Caco-2 (cell line): Measurements from ENCODE around the gene AVL9. TPM values are rescaled to one million over a fixed set of nuclear protein-coding genes. Genes with fewer than 3 reads are reported as not detected.

Experiments used
- BruUV-seq: library from RNA; stranded (reverse); fragments of 400-500 nt; replicated peaks from 2 replicates; lab custom pipeline; 2021; lab: Mats Ljungman, UMichigan
- CTCF ChIA-PET: fragments of 300-600 bp; sonication (Branson Sonifier 250); formaldehyde crosslinking; loops from one replicate; lab custom pipeline; 2022; ENCODE audit warnings: antibody characterized with exemption; lab: Charles Lee
- POLR2A ChIA-PET: fragments of 300-600 bp; sonication (Branson Sonifier 250); formaldehyde crosslinking; loops from one replicate; lab custom pipeline; 2022; ENCODE audit warnings: antibody characterized with exemption; lab: Charles Lee
- DNase-seq, 2 experiments: peaks; one replicate each; pipeline versions ENCODE4 v3.0.0 to v3.0.0-alpha.2; 2020 to 2022
- H3K27me3 ChIP-seq: replicated peaks from 2 replicates; pipeline ENCODE4 v1.6.0; 2011; ENCODE audit warnings: low read length; ENCODE audit not compliant: control insufficient read depth, insufficient read depth
- H3K36me3 ChIP-seq: 2 replicates; pipeline ENCODE4 v1.5.1; 2011; ENCODE audit warnings: low read length; ENCODE audit not compliant: control insufficient read depth, insufficient read depth
- H3K4me1 ChIP-seq: fragments of 250-450 bp; sonication (Bioruptor Pico); 2 replicates; pipeline ENCODE4 v1.5.1; 2020; ENCODE audit warnings: mild to moderate bottlenecking
- H3K4me3 ChIP-seq: 2 replicates; pipeline ENCODE4 v1.5.1; 2011; ENCODE audit warnings: low read depth, mild to moderate bottlenecking, control low read depth, low read length
- H3K9me3 ChIP-seq: fragments of 250-450 bp; sonication (Bioruptor Pico); 2 replicates; pipeline ENCODE4 v1.5.1; 2020; ENCODE audit warnings: mild to moderate bottlenecking, moderate library complexity
- H3K27ac Mint-ChIP-seq: one replicate; pipeline ENCODE4 v1.8.0; 2022; ENCODE audit warnings: mixed read lengths; ENCODE audit not compliant: unreplicated experiment
- H3K27me3 Mint-ChIP-seq: one replicate; pipeline ENCODE4 v1.8.0; 2022; ENCODE audit warnings: mixed read lengths; ENCODE audit not compliant: insufficient read depth, unreplicated experiment
- H3K36me3 Mint-ChIP-seq: one replicate; pipeline ENCODE4 v1.8.0; 2022; ENCODE audit warnings: mild to moderate bottlenecking, mixed read lengths; ENCODE audit not compliant: insufficient read depth, unreplicated experiment
- H3K4me1 Mint-ChIP-seq: one replicate; pipeline ENCODE4 v1.8.0; 2022; ENCODE audit warnings: low read depth, mixed read lengths; ENCODE audit not compliant: unreplicated experiment
- H3K4me3 Mint-ChIP-seq: one replicate; pipeline ENCODE4 v1.8.0; 2022; ENCODE audit warnings: mild to moderate bottlenecking, moderate library complexity, mixed read lengths; ENCODE audit not compliant: unreplicated experiment
- H3K9me3 Mint-ChIP-seq: one replicate; pipeline ENCODE4 v1.8.0; 2022; ENCODE audit warnings: mixed read lengths; ENCODE audit not compliant: unreplicated experiment
- intact Hi-C: fragments of 100-400 bp; cut with micrococcal nuclease; formaldehyde crosslinking; loops from one replicate; pipeline ENCODE4 v1.10.0; 2022; ENCODE audit not compliant: unreplicated experiment
- total RNA-seq: library from RNA; stranded (reverse); gene quantifications from 2 replicates; pipeline ENCODE4 v1.2.3, GENCODE V29; 2022
- TF ChIP-seq, protein P1 (sequence below), 2 experiments: fragments of 200-600 bp in 1 of 2; IDR thresholded peaks; 1 replicate in 1 of 2; 2 replicates in 1 of 2; pipeline versions ENCODE4 v1.5.1 to v1.8.0; 2011 to 2022; ENCODE audit warnings: antibody characterized with exemption in 1 of 2, control low read depth in 1 of 2, inconsistent platforms in 1 of 2, low read depth in 1 of 2, low read length in 1 of 2, mild to moderate bottlenecking in 1 of 2, moderate library complexity in 1 of 2; ENCODE audit not compliant: insufficient read depth in 1 of 2, severe bottlenecking in 1 of 2, unreplicated experiment in 1 of 2

Gene AVL9
- total RNA-seq, 1 experiment from 2014 or later, result 39.7 TPM

DNA sequence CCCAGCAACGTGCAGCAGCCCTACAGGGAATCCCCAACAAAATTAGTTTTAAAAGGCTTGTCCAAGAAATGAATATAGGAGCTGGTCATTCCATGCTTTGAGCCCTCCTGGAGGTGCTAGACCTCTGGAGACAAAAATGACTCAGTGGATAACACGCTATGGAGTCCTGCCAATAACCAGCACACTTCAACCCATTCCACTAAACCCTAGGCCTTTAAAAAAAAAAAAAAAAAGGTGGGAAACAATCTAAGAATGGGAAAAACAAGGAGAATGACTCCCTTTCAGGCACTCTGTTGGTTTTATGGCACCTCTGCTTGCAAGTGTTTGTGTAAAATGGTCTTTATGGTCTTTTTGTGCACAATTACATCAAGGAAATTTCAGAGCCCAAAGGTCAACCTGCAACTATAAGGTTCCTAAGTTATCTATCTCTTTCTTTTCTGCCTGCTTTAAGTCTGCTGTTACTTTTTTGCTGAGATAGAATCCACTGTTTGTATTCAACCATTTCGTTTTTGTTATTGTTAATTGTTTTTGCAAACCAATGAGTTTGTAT lies 21.3 kb downstream of the AVL9 start:
- Histone ChIP-seq H3K36me3 (no peaks in the 10 kb centered on the region), H3K4me1 (no peaks in the 10 kb centered on the region; the same call in 1 of the 2 replicates), H3K27me3 (no peaks in the 10 kb centered on the region), H3K9me3 (peaks cover 25% of the 10 kb centered on the region), H3K4me3 (no peak overlapping the region)
- ChIA-PET CTCF (no interaction called here), POLR2A (no interaction called here)
- peaks cover 74% of the 10 kb centered on the region for H3K9me3 Mint-ChIP-seq
- no peaks in the 10 kb centered on the region for H3K4me1 Mint-ChIP-seq
- peaks cover 61% of the 10 kb centered on the region for H3K36me3 Mint-ChIP-seq
- TF ChIP-seq, protein P1, sequence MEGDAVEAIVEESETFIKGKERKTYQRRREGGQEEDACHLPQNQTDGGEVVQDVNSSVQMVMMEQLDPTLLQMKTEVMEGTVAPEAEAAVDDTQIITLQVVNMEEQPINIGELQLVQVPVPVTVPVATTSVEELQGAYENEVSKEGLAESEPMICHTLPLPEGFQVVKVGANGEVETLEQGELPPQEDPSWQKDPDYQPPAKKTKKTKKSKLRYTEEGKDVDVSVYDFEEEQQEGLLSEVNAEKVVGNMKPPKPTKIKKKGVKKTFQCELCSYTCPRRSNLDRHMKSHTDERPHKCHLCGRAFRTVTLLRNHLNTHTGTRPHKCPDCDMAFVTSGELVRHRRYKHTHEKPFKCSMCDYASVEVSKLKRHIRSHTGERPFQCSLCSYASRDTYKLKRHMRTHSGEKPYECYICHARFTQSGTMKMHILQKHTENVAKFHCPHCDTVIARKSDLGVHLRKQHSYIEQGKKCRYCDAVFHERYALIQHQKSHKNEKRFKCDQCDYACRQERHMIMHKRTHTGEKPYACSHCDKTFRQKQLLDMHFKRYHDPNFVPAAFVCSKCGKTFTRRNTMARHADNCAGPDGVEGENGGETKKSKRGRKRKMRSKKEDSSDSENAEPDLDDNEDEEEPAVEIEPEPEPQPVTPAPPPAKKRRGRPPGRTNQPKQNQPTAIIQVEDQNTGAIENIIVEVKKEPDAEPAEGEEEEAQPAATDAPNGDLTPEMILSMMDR (IDR thresholded peaks at IDR 0.05; ENCODE audit: insufficient read depth in 1 of 2, low read depth in 1 of 2, low read length in 1 of 2, severe bottlenecking in 1 of 2, unreplicated experiment in 1 of 2), result no peak
- H3K4me3 Mint-ChIP-seq, result no peak overlapping the region
- intact Hi-C loops, result no loop called here
- H3K27me3 Mint-ChIP-seq, result no peaks in the 10 kb centered on the region
- no peak overlapping the region for H3K27ac Mint-ChIP-seq
- no TSS peak for BruUV-seq
- no peak for DNase-seq

DNA sequence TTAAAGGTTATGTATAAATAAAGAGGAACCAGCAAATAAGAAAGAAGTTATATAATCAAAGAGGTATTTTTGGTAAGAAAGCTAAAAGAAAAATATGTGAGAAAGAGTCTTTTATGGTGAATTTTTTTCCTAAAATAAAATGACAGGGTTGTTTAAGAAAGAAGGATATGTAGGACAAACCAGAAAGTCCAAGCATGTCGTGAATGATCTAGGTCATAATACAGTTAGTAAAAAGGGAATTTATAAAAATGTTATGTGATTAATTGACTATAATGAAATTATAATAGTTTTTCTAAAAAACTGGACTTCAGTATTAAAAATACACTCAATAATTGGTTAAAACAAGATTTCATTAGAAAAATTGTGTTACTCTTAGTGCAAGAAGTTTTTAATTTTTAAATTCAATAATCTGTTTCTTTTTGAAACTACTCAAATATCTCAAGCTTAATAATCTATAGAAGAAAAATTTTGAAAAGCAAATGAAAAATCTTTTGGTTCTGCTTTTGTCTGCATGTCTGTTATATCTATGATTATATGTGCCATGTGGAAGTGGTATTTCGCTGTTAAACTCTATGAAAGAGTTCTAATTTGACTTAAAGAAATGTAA lies 23.3 kb downstream of the AVL9 start:
- no peak overlapping the region for H3K4me3 Mint-ChIP-seq
- Histone ChIP-seq H3K36me3 (no peaks in the 10 kb centered on the region), H3K9me3 (peaks cover 30% of the 10 kb centered on the region), H3K4me3 (no peak overlapping the region), H3K4me1 (no peaks in the 10 kb centered on the region; the same call in 1 of the 2 replicates), H3K27me3 (no peaks in the 10 kb centered on the region)
- H3K9me3 Mint-ChIP-seq, result peaks cover 75% of the 10 kb centered on the region
- no peaks in the 10 kb centered on the region for H3K27me3 Mint-ChIP-seq
- BruUV-seq, result no TSS peak
- peaks cover 68% of the 10 kb centered on the region for H3K36me3 Mint-ChIP-seq
- peak in 1 of 2 experiments; percentile 24 for DNase-seq
- H3K27ac Mint-ChIP-seq, result no peak overlapping the region
- H3K4me1 Mint-ChIP-seq, result no peaks in the 10 kb centered on the region
- intact Hi-C loops, result no loop called here
- CTCF ChIA-PET, result no interaction called here
- POLR2A ChIA-PET, result no interaction called here
- TF ChIP-seq, protein P1 (IDR thresholded peaks at IDR 0.05; ENCODE audit: insufficient read depth in 1 of 2, low read depth in 1 of 2, low read length in 1 of 2, severe bottlenecking in 1 of 2, unreplicated experiment in 1 of 2), result no peak

DNA sequence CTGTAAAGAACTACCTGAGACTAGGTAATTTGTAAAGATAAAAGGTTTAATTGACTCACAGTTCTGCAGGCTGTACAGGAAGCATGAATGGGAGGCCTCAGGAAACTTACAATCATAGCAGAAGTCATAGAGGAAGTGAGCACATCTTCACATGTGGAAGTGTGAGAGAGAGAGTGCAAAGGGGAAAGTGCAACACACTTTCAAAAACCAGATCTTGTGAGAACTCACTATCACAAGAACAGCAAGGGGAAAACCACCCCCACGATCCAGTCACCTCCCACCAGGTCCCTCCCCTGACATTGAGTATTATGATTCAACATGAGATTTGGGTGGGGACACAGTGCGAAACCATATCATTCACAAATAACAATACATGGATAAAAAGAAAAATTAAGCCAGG lies 24.5 kb downstream of the AVL9 start:
- H3K4me3 Mint-ChIP-seq, result no peak overlapping the region
- H3K9me3 Mint-ChIP-seq, result peaks cover 69% of the 10 kb centered on the region
- no peak overlapping the region for H3K27ac Mint-ChIP-seq
- H3K4me1 Mint-ChIP-seq, result no peaks in the 10 kb centered on the region
- Histone ChIP-seq H3K9me3 (peaks cover 30% of the 10 kb centered on the region), H3K27me3 (no peaks in the 10 kb centered on the region), H3K4me1 (no peaks in the 10 kb centered on the region; the same call in 1 of the 2 replicates), H3K36me3 (no peaks in the 10 kb centered on the region), H3K4me3 (no peak overlapping the region)
- ChIA-PET POLR2A (no interaction called here), CTCF (no interaction called here)
- intact Hi-C loops, result no loop called here
- TF ChIP-seq, protein P1 (IDR thresholded peaks at IDR 0.05; ENCODE audit: insufficient read depth in 1 of 2, low read depth in 1 of 2, low read length in 1 of 2, severe bottlenecking in 1 of 2, unreplicated experiment in 1 of 2), result no peak
- H3K27me3 Mint-ChIP-seq, result no peaks in the 10 kb centered on the region
- BruUV-seq, result no TSS peak
- no peak for DNase-seq
- H3K36me3 Mint-ChIP-seq, result peaks cover 58% of the 10 kb centered on the region
